ENCODE results near the gene GALP.
"Not testable (repeated sequence)": the region's sequence is repeated elsewhere in the genome, so short reads cannot be mapped to it uniquely, and the experiment has no call there.

Gene GALP

GRCh38 chr19:56209091-56209490 is 33.3 kb downstream of the GALP start:
- no peak overlapping the region for H3K27ac ChIP-seq (ENCODE audit: low read length)
- TF ChIP-seq CTCF (IDR thresholded peaks at IDR 0.05; ENCODE audit: low read depth, low read length): no peak
- no peak for TF ChIP-seq EZH2phosphoT487 (IDR thresholded peaks at IDR 0.05; ENCODE audit: low read depth)
- no peaks in the 10 kb centered on the region for H3K9me3 ChIP-seq (ENCODE audit: insufficient read depth, low read length)
- no peak overlapping the region for H3K9ac ChIP-seq (ENCODE audit: low read length)
- H3K36me3 ChIP-seq (replicated peaks; ENCODE audit: low read depth, low read length): no peaks in the 10 kb centered on the region
- H3K4me1 ChIP-seq (ENCODE audit: low read length): no peaks in the 10 kb centered on the region
- H3K79me2 ChIP-seq (ENCODE audit: low read length): no peaks in the 10 kb centered on the region
- no peak overlapping the region for H3K4me2 ChIP-seq (ENCODE audit: low read length)
- no peaks in the 10 kb centered on the region for H4K20me1 ChIP-seq (ENCODE audit: insufficient read depth, low read length)
- H3K27me3 ChIP-seq (ENCODE audit: low read depth, low read length): peaks cover 4% of the 10 kb centered on the region; the same call in 1 of the 2 replicates
- H2AFZ ChIP-seq (ENCODE audit: low read depth, low read length): no peak overlapping the region
- H3K4me3 ChIP-seq (ENCODE audit: low read length): no peak overlapping the region

GRCh38 chr19:56210036-56210435 is 34.2 kb downstream of the GALP start:
- not testable (repeated sequence) for H3K27ac ChIP-seq (ENCODE audit: low read length); H3K9me3 ChIP-seq (ENCODE audit: insufficient read depth, low read length); H3K9ac ChIP-seq (ENCODE audit: low read length); H3K79me2 ChIP-seq (ENCODE audit: low read length); H3K4me2 ChIP-seq (ENCODE audit: low read length); H3K27me3 ChIP-seq (ENCODE audit: low read depth, low read length); H3K4me3 ChIP-seq (ENCODE audit: low read length); H2AFZ ChIP-seq (ENCODE audit: low read depth, low read length); H4K20me1 ChIP-seq (ENCODE audit: insufficient read depth, low read length); H3K4me1 ChIP-seq (ENCODE audit: low read length); H3K36me3 ChIP-seq (replicated peaks; ENCODE audit: low read depth, low read length)

- Histone ChIP-seq H3K36me3 (replicated peaks; ENCODE audit: low read depth, low read length) (no peaks in the 10 kb centered on the region), H3K9me3 (ENCODE audit: insufficient read depth, low read length) (no peaks in the 10 kb centered on the region), H3K27ac (ENCODE audit: low read length) (no peak overlapping the region), H3K4me2 (ENCODE audit: low read length) (no peak overlapping the region), H2AFZ (ENCODE audit: low read depth, low read length) (no peak overlapping the region), H3K4me1 (ENCODE audit: low read length) (no peaks in the 10 kb centered on the region), H3K9ac (ENCODE audit: low read length) (no peak overlapping the region), H4K20me1 (ENCODE audit: insufficient read depth, low read length) (no peaks in the 10 kb centered on the region), H3K4me3 (ENCODE audit: low read length) (no peak overlapping the region), H3K79me2 (ENCODE audit: low read length) (no peaks in the 10 kb centered on the region), H3K27me3 (ENCODE audit: low read depth, low read length) (no peaks in the 10 kb centered on the region; the same call in 1 of the 2 replicates)
- TF ChIP-seq EZH2phosphoT487 (IDR thresholded peaks at IDR 0.05; ENCODE audit: low read depth): no peak
- no peak for TF ChIP-seq CTCF (IDR thresholded peaks at IDR 0.05; ENCODE audit: low read depth, low read length)
These were observed 35.9 kb downstream of the GALP start for GRCh38 chr19:56211718-56212117.

GRCh38 chr19:56217039-56217949 is 41.5 kb downstream of the GALP start:
- no peak overlapping the region for H3K27ac ChIP-seq (ENCODE audit: low read length)
- no peak overlapping the region for H3K4me3 ChIP-seq (ENCODE audit: low read length)
- H3K9ac ChIP-seq (ENCODE audit: low read length): no peak overlapping the region

More at GRCh38 chr19:56217039-56217949, 41.5 kb downstream of the GALP start:
- no peaks in the 10 kb centered on the region for H3K4me1 ChIP-seq (ENCODE audit: low read length)
- H3K36me3 ChIP-seq (replicated peaks; ENCODE audit: low read depth, low read length): no peaks in the 10 kb centered on the region
- H3K4me2 ChIP-seq (ENCODE audit: low read length): no peak overlapping the region
- no peak for TF ChIP-seq CTCF (IDR thresholded peaks at IDR 0.05; ENCODE audit: low read depth, low read length)
- TF ChIP-seq EZH2phosphoT487 (IDR thresholded peaks at IDR 0.05; ENCODE audit: low read depth): no peak
- H3K9me3 ChIP-seq (ENCODE audit: insufficient read depth, low read length): no peaks in the 10 kb centered on the region
- no peaks in the 10 kb centered on the region for H4K20me1 ChIP-seq (ENCODE audit: insufficient read depth, low read length)
- no peaks in the 10 kb centered on the region for H3K79me2 ChIP-seq (ENCODE audit: low read length)
- H2AFZ ChIP-seq (ENCODE audit: low read depth, low read length): no peak overlapping the region
- H3K27me3 ChIP-seq (ENCODE audit: low read depth, low read length): no peaks in the 10 kb centered on the region; the same call in 1 of the 2 replicates
